ENCODE results near the gene CMBL. TPM values are rescaled to one million over a fixed set of nuclear protein-coding genes. Genes with fewer than 3 reads are reported as not detected.
A peak's percentile ranks its signal among the peaks of the same experiment; 100 is the strongest.
"Not testable (repeated sequence)": the region's sequence is repeated elsewhere in the genome, so short reads cannot be mapped to it uniquely, and the experiment has no call there.

CMBL gene
- total and polyA plus RNA-seq, 8 donors: 6.2 to 20.3 (median 11.6) TPM

GRCh38 chr5:10286162-10286861 lies 21.4 kb downstream of the CMBL start:
- Histone ChIP-seq H3K4me1 (peaks cover 6 to 11% (median 10%) of the 10 kb centered on the region in 3 donors), H3K36me3 (no peaks in the 10 kb centered on the region), H3K9me3 (no peaks in the 10 kb centered on the region), H3K27me3 (no peaks in the 10 kb centered on the region), H3K27ac (no peak overlapping the region), H3K4me3 (no peak overlapping the region)
- intact Hi-C loops (cut with DNase I): loop anchor here in 2 of 3 donors (10.0 kb wide), 2 partner anchors 78 to 138 kb away; no protein-coding TSS in a partner anchor
- no peak for TF ChIP-seq CTCF (IDR thresholded peaks at IDR 0.05)
- ATAC-seq (no peak), FAIRE-seq (no peak), DNase-seq (no peak)
- WGBS, 2 donors: 82 to 86% methylated on average over 6 of the region's 6 CpGs

- not testable (repeated sequence) for H3K9me3 ChIP-seq, FAIRE-seq, H3K4me3 ChIP-seq, DNase-seq, H3K36me3 ChIP-seq, H3K27me3 ChIP-seq, ATAC-seq, H3K27ac ChIP-seq
- intact Hi-C loops (cut with DNase I): loop anchor here in 2 of 3 donors (10.0 kb wide), 2 partner anchors 79 to 139 kb away; no protein-coding TSS in a partner anchor
- peaks cover 6 to 11% (median 10%) of the 10 kb centered on the region in 3 donors for H3K4me1 ChIP-seq
- 90 to 93% methylated on average over 7 to 8 of the region's 8 CpGs for WGBS, 2 donors
Measured at GRCh38 chr5:10285362-10285761, 22.3 kb downstream of the CMBL start.

GRCh38 chr5:10283927-10284635 lies 23.6 kb downstream of the CMBL start:
- TF ChIP-seq CTCF (IDR thresholded peaks at IDR 0.05): peak; percentile 70 to 93 (median 87)
- Histone ChIP-seq H3K27me3 (no peaks in the 10 kb centered on the region), H3K4me1 (peaks cover 0 to 10% (median 8%) of the 10 kb centered on the region in 3 donors), H3K27ac (no peak overlapping the region), H3K4me3 (no peak overlapping the region), H3K36me3 (no peaks in the 10 kb centered on the region), H3K9me3 (no peaks in the 10 kb centered on the region)
- no peak for FAIRE-seq
- intact Hi-C loops (cut with DNase I): loop anchor here in 2 of 3 donors (5.0 to 10.0 kb wide), 3 partner anchors 81 to 348 kb away; no protein-coding TSS in a partner anchor
- DNase-seq: peak; percentile 72 to 94 (median 88)
- peak; percentile 75 to 92 (median 84) for ATAC-seq
- 19% methylated on average over 17 of the region's 17 CpGs for WGBS, 2 donors

GRCh38 chr5:10279925-10280720 lies 27.6 kb downstream of the CMBL start:
- H3K4me1 ChIP-seq: peaks cover 0 to 8% (median 0%) of the 10 kb centered on the region in 3 donors
- DNase-seq (no peak), ATAC-seq (no peak), FAIRE-seq (no peak)
- H3K36me3 ChIP-seq: no peaks in the 10 kb centered on the region
- WGBS, 2 donors: 77 to 83% methylated on average over 7 of the region's 7 CpGs
- H3K4me3 ChIP-seq: no peak overlapping the region
- intact Hi-C loops (cut with DNase I): loop anchor here in 2 of 3 donors (5.0 to 10.0 kb wide), 3 partner anchors 85 to 352 kb away; no protein-coding TSS in a partner anchor
- no peak overlapping the region for H3K27ac ChIP-seq
- H3K9me3 ChIP-seq: no peaks in the 10 kb centered on the region
- TF ChIP-seq CTCF (IDR thresholded peaks at IDR 0.05): no peak
- no peaks in the 10 kb centered on the region for H3K27me3 ChIP-seq

GRCh38 chr5:10279328-10279727 lies 28.4 kb downstream of the CMBL start:
- ATAC-seq (peak in 1 of 4 donors; percentile 4), FAIRE-seq (no peak), DNase-seq (no peak)
- peak overlapping the region in 2 of 4 donors; percentile 17 to 38 for H3K27ac ChIP-seq
- no peaks in the 10 kb centered on the region for H3K27me3 ChIP-seq
- TF ChIP-seq CTCF (IDR thresholded peaks at IDR 0.05): no peak
- intact Hi-C loops (cut with DNase I): no loop called here
- H3K4me1 ChIP-seq: peaks cover 0 to 8% (median 0%) of the 10 kb centered on the region in 3 donors
- H3K4me3 ChIP-seq: no peak overlapping the region
- H3K36me3 ChIP-seq: no peaks in the 10 kb centered on the region
- WGBS, 2 donors: 83 to 85% methylated on average over 4 of the region's 4 CpGs
- no peaks in the 10 kb centered on the region for H3K9me3 ChIP-seq

Measured in pancreas (tissue), 10 donors.